ENCODE results near the gene LRMDA.

- TF ChIP-seq CTCF (IDR thresholded peaks at IDR 0.05) (no peak), POLR2A (IDR thresholded peaks at IDR 0.05) (no peak)
These were observed 377.6 kb downstream of the LRMDA start for GRCh38 chr10:75809003-75809402.
